K562 (cell line): Measurements from ENCODE around the gene VPS13D. TPM values are rescaled to one million over a fixed set of nuclear protein-coding genes. Genes with fewer than 3 reads are reported as not detected.

ENCODE experiments used
- ATAC-seq: fragments of 200-7000 bp; cut with Tn5 transposase; 3 replicates; pipeline ENCODE4 v1.9.1; 2020; ENCODE audit warnings: moderate library complexity
- BruUV-seq: library from RNA; stranded (reverse); fragments of 400-500 nt; replicated peaks from 2 replicates; lab custom pipeline; 2021; lab: Mats Ljungman, UMichigan
- CTCF ChIA-PET: fragments of 300-600 bp; formaldehyde crosslinking; extraction: SDS; loops from one replicate; lab custom pipeline; 2021; ENCODE audit warnings: low intra/inter-chr PET ratio; lab: Yijun Ruan, JAX
- POLR2A ChIA-PET: fragments of 300-600, 350-650 bp; sonication (Branson Sonifier 250); formaldehyde crosslinking; extraction: SDS; loops from one replicate; lab custom pipeline; 2021; ENCODE audit warnings: antibody characterized with exemption, inconsistent platforms; lab: Yijun Ruan, JAX
- DNase-seq, 4 experiments: peaks; one replicate each; pipeline versions ENCODE4 v3.0.0 to v3.0.0-alpha.2; 2011 to 2018; ENCODE audit warnings: low spot score in 3 of 4, mixed read lengths in 3 of 4; ENCODE audit errors: extremely low read depth in 1 of 4
- FAIRE-seq: peaks from 2 replicates; lab custom pipeline; 2011; peaks lifted over from hg19 to GRCh38; lab: Jason Lieb, UNC
- H2AFZ ChIP-seq: 2 replicates; pipeline ENCODE4 v1.6.0; 2011; ENCODE audit warnings: low read depth, low read length, control low read depth, inconsistent platforms
- H3K27ac ChIP-seq: fragments of 200-600 bp; 3 replicates; pipeline ENCODE4 v1.8.0; 2011; ENCODE audit warnings: low read depth, mild to moderate bottlenecking, control low read depth, inconsistent platforms, low read length, moderate library complexity, mixed read lengths; ENCODE audit errors: extremely low read depth
- H3K27me3 ChIP-seq, 2 experiments: fragments of 300-600 bp in 1 of 2; 2 replicates in 1 of 2; 3 replicates in 1 of 2; pipeline versions ENCODE4 v1.6.0 to v1.8.0; 2011; ENCODE audit warnings: inconsistent platforms in 2 of 2, low read length in 2 of 2, mild to moderate bottlenecking in 1 of 2, mixed read lengths in 1 of 2, moderate library complexity in 1 of 2; ENCODE audit not compliant: control insufficient read depth in 2 of 2, insufficient read depth in 2 of 2
- H3K36me3 ChIP-seq: fragments of 300-600 bp; 3 replicates; pipeline ENCODE4 v1.8.0; 2011; ENCODE audit warnings: mild to moderate bottlenecking, low read length, inconsistent platforms; ENCODE audit not compliant: control insufficient read depth, insufficient read depth
- H3K4me1 ChIP-seq, 2 experiments: fragments of 200-600 bp in 1 of 2; replicated peaks in 1 of 2; 2 replicates in 1 of 2; 3 replicates in 1 of 2; pipeline versions ENCODE4 v1.5.1 to v1.8.0; 2011; ENCODE audit warnings: inconsistent platforms in 2 of 2, low read length in 2 of 2, mild to moderate bottlenecking in 1 of 2, mixed read lengths in 1 of 2, moderate library complexity in 1 of 2; ENCODE audit not compliant: control insufficient read depth in 2 of 2, insufficient read depth in 2 of 2
- H3K4me2 ChIP-seq: 2 replicates; pipeline ENCODE4 v1.6.1; 2011; ENCODE audit warnings: low read length, control low read depth, inconsistent platforms, mixed read lengths; ENCODE audit not compliant: insufficient read depth
- H3K4me3 ChIP-seq: fragments of 200-600 bp; sonication (generic), shearing (Covaris generic); 2 replicates; pipeline ENCODE4 v1.5.1; 2016; ENCODE audit warnings: control low read depth, inconsistent platforms
- H3K79me2 ChIP-seq: fragments of 200-600 bp; 3 replicates; pipeline ENCODE4 v1.8.0; 2011; ENCODE audit warnings: low read length, inconsistent platforms; ENCODE audit not compliant: control insufficient read depth, insufficient read depth
- H3K9ac ChIP-seq, 2 experiments: 2 replicates each; pipeline versions ENCODE4 v1.6.0 to v1.6.1; 2011; ENCODE audit warnings: low read depth in 2 of 2, low read length in 2 of 2, control low read depth in 1 of 2, inconsistent platforms in 1 of 2, mild to moderate bottlenecking in 1 of 2, mixed read lengths in 1 of 2; ENCODE audit not compliant: insufficient read depth in 1 of 2
- H3K9me1 ChIP-seq: one replicate; pipeline ENCODE4 v1.6.0; 2011; ENCODE audit warnings: inconsistent platforms, mild to moderate bottlenecking, low read length, moderate library complexity; ENCODE audit not compliant: control insufficient read depth, insufficient read depth
- H3K9me3 ChIP-seq: replicated peaks from 2 replicates; pipeline ENCODE4 v1.5.1; 2011; ENCODE audit warnings: low read depth, low read length, inconsistent platforms; ENCODE audit not compliant: control insufficient read depth, insufficient read depth
- H4K20me1 ChIP-seq: replicated peaks from 2 replicates; pipeline ENCODE4 v1.6.1; 2011; ENCODE audit warnings: low read length, inconsistent platforms, mixed read lengths; ENCODE audit not compliant: control insufficient read depth, insufficient read depth
- CBFA2T2 ChIP-seq: fragments of 450-650 bp; conservative IDR thresholded peaks from 2 replicates; pipeline ENCODE4 v1.6.1; 2017; ENCODE audit warnings: mild to moderate bottlenecking
- CREB1 ChIP-seq, 2 experiments: sonication (generic) in 1 of 2; formaldehyde crosslinking in 1 of 2; IDR thresholded peaks; 2 replicates each; pipeline versions ENCODE4 v1.6.1 to v1.8.0; 2012 to 2022; ENCODE audit warnings: inconsistent platforms in 1 of 2, mild to moderate bottlenecking in 1 of 2, missing genetic modification reagents in 1 of 2, moderate library complexity in 1 of 2
- CREBBP ChIP-seq: IDR thresholded peaks from one replicate; pipeline ENCODE4 v1.6.1; 2012; ENCODE audit warnings: low read depth, mild to moderate bottlenecking, control low read depth, inconsistent platforms, low read length
- HDAC6 ChIP-seq: IDR thresholded peaks from 2 replicates; pipeline ENCODE4 v1.6.1; 2012; ENCODE audit warnings: low read depth, mild to moderate bottlenecking, control low read depth, inconsistent platforms, low read length, moderate library complexity
- KLF1 ChIP-seq: fragments of 450-650 bp; IDR thresholded peaks from 2 replicates; pipeline ENCODE4 v1.6.1; 2016; ENCODE audit warnings: missing genetic modification characterization, missing compliant biosample characterization
- KLF10 ChIP-seq: fragments of 250-450 bp; sonication (Bioruptor Pico); IDR thresholded peaks from 2 replicates; pipeline ENCODE4 v1.6.1; 2021; ENCODE audit warnings: matching md5 sums
- PYGO2 ChIP-seq: fragments of 450-650 bp; IDR thresholded peaks from 2 replicates; pipeline ENCODE4 v1.6.1; 2016; ENCODE audit warnings: mild to moderate bottlenecking, missing genetic modification characterization, moderate library complexity, missing compliant biosample characterization
- RAD21 ChIP-seq, 2 experiments: fragments of 250-450 bp in 1 of 2; fragments of 450-650 bp in 1 of 2; sonication (Bioruptor Pico) in 1 of 2; formaldehyde crosslinking in 1 of 2; IDR thresholded peaks in 1 of 2; conservative IDR thresholded peaks in 1 of 2; 2 replicates each; pipeline versions ENCODE4 v1.4.0 to v1.8.0; 2020 to 2022; ENCODE audit warnings: mild to moderate bottlenecking in 2 of 2, moderate library complexity in 1 of 2
- RBFOX2 ChIP-seq: fragments of 200-400 bp; formaldehyde crosslinking; IDR thresholded peaks from 2 replicates; pipeline ENCODE4 v1.6.1; 2017; ENCODE audit warnings: low read depth, mild to moderate bottlenecking, low read length, moderate library complexity
- RBM15 ChIP-seq: fragments of 200-400 bp; formaldehyde crosslinking; IDR thresholded peaks from 2 replicates; pipeline ENCODE4 v1.6.1; 2018; ENCODE audit warnings: mild to moderate bottlenecking, low read length, moderate library complexity; ENCODE audit not compliant: insufficient read depth
- SMARCA4 ChIP-seq: fragments of 450-650 bp; IDR thresholded peaks from 2 replicates; pipeline ENCODE4 v1.6.1; 2016
- TCF3 ChIP-seq: sonication (generic); formaldehyde crosslinking; IDR thresholded peaks from 2 replicates; pipeline ENCODE4 v1.4.0; 2020; ENCODE audit warnings: mild to moderate bottlenecking, missing genetic modification reagents
- TFAM ChIP-seq: fragments of 250-450 bp; sonication (Bioruptor Pico); conservative IDR thresholded peaks from 2 replicates; pipeline ENCODE4 v1.5.0; 2021; ENCODE audit warnings: mild to moderate bottlenecking, moderate library complexity
- ZNF311 ChIP-seq: fragments of 250-450 bp; sonication (Bioruptor Pico); IDR thresholded peaks from 2 replicates; pipeline ENCODE4 v1.4.0; 2020; ENCODE audit warnings: mild to moderate bottlenecking, moderate library complexity
- WGBS: fragments of 100-300 bp; shearing (Covaris generic); methylation state at CpG from one replicate; pipeline ENCODE4 v1.1.6; 2016; ENCODE audit warnings: low coverage, mixed read lengths; ENCODE audit not compliant: insufficient coverage; ENCODE audit errors: missing lambda C conversion rate; 5-methylcytosine and 5-hydroxymethylcytosine counted together
- in situ Hi-C: fragments of 300-500 bp; cut with MboI; formaldehyde crosslinking; loops from 4 replicates; pipeline ENCODE4 v1.15.0; 2018; ENCODE audit warnings: inconsistent platforms, mixed read lengths
- intact Hi-C: fragments of 100-400 bp; cut with micrococcal nuclease; formaldehyde crosslinking; loops from 2 replicates; pipeline ENCODE4 v1.14.2; 2022
- polyA plus RNA-seq, 8 experiments: library from polyadenylated mRNA; depleted of rRNA in 4 of 8; stranded (reverse) in 5 of 8; unstranded in 3 of 8; fragments of >200 nt; fragmentation: Nextera tagmentation in 2 of 8; fragmentation: Illumina TruSeq in 1 of 8; extraction: Ambion mirVana in 2 of 8; extraction: Trizol in 1 of 8; gene quantifications; 2 replicates each; pipeline versions ENCODE4 v1.2.1 to v1.2.3, GENCODE V29; 2011 to 2014; ENCODE audit warnings: inconsistent platforms in 1 of 8, missing spikeins in 1 of 8
- total RNA-seq, 7 experiments: library from RNA; depleted of rRNA in 6 of 7; stranded (reverse); fragments of >200 nt in 6 of 7; fragmentation: Illumina TruSeq in 2 of 7; extraction: Trizol in 2 of 7; gene quantifications; 2 replicates each; pipeline versions ENCODE4 v1.2.1 to v1.2.3, GENCODE V29; 2011 to 2021; ENCODE audit warnings: low replicate concordance in 1 of 7
- TF ChIP-seq, protein P1 (sequence below): fragments of 450-650 bp; IDR thresholded peaks from one replicate; pipeline ENCODE4 v1.6.1; 2018; ENCODE audit warnings: mild to moderate bottlenecking, moderate library complexity; ENCODE audit not compliant: partially characterized antibody
- TF ChIP-seq, protein P2 (sequence below): fragments of 450-650 bp; formaldehyde crosslinking; IDR thresholded peaks from 2 replicates; pipeline ENCODE4 v1.4.0; 2022; ENCODE audit warnings: missing genetic modification characterization
- TF ChIP-seq, protein P3 (sequence below): fragments of 250-450 bp; sonication (Bioruptor Pico); IDR thresholded peaks from 2 replicates; pipeline ENCODE4 v1.5.0; 2021; ENCODE audit warnings: mild to moderate bottlenecking, moderate library complexity

VPS13D gene
- total and polyA plus RNA-seq, 9 of the 15 experiments (the other 6 are each of a cell fraction or from before 2014, with no cell fraction given): 6.1 to 51.5 (median 38.5) TPM

DNA sequence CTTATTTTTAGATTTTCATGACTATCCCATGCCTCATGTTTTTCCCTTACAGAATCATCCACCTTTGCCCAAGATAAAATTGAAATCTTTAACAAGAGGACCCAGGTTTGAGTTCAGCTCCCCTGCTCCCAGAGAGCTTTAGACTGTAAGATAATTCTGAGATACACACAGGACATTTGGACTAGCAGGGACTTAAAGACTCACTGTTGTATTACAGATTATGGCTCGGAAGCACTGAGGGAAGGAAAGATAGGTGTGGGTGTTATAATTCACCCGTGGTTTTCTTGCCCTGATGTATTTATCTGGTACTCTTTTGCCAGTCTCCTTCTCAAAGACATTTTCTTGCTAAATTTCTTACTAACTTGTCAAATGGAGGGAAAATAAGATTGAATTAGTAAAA, 238.5 kb downstream of the VPS13D start:
- in situ Hi-C loops: no loop called here
- H4K20me1 ChIP-seq: no peaks in the 10 kb centered on the region
- BruUV-seq: no TSS peak
- POLR2A ChIA-PET: interaction anchor here (0.8 to 3.4 kb wide), 3 partner anchors 9 to 16 kb away, joined by 3 to 15 read pairs (median 4); no protein-coding TSS in a partner anchor
- peak overlapping the region; percentile 13 for H3K27ac ChIP-seq
- H3K27me3 ChIP-seq: no peaks in the 10 kb centered on the region
- no peak overlapping the region for H3K4me3 ChIP-seq
- FAIRE-seq (no peak), DNase-seq (peak in 1 of 4 experiments; percentile 63), ATAC-seq (peak; percentile 33; the same call in 2 of the 3 replicates)
- no peak overlapping the region for H3K4me2 ChIP-seq
- H3K9ac ChIP-seq: no peak overlapping the region
- H3K9me1 ChIP-seq: no peaks in the 10 kb centered on the region
- H3K9me3 ChIP-seq: no peaks in the 10 kb centered on the region
- intact Hi-C loops: no loop called here
- no peaks in the 10 kb centered on the region for H3K79me2 ChIP-seq
- H2AFZ ChIP-seq: no peak overlapping the region
- H3K36me3 ChIP-seq: peaks cover 24% of the 10 kb centered on the region
- 17% methylated on average over 2 of the region's 2 CpGs for WGBS
- H3K4me1 ChIP-seq: peaks cover 46 to 78% of the 10 kb centered on the region in 2 experiments
- CTCF ChIA-PET: no interaction called here
- TF ChIP-seq KLF10 (CRISPR knock-in tag) (no peak), RBFOX2 (no peak), CBFA2T2 (peak; percentile 30; the same call in 1 of the 2 replicates), RAD21 (CRISPR knock-in tag; conservative IDR thresholded peaks at IDR 0.05 in 1 of 2, IDR thresholded peaks at IDR 0.05 in 1 of 2) (0 out of 4 replicates have a peak, but pooled peaks of 1 of the 2 experiments have one; percentile 7), PYGO2 (no peak), HDAC6 (no peak), KLF1 (tag) (no peak), ZNF311 (no peak), CREB1 (IDR thresholded peaks at IDR 0.05) (no peak), CREB1 (CRISPR knock-in tag; IDR thresholded peaks at IDR 0.05) (no peak), CREBBP (no peak), RBM15 (no peak), TCF3 (CRISPR knock-in tag) (0 out of 2 replicates have a peak, but pooled peaks have one; percentile 17), SMARCA4 (0 out of 2 replicates have a peak, but pooled peaks have one; percentile 26), TFAM (CRISPR knock-in tag) (no peak)
- TF ChIP-seq, protein P1, sequence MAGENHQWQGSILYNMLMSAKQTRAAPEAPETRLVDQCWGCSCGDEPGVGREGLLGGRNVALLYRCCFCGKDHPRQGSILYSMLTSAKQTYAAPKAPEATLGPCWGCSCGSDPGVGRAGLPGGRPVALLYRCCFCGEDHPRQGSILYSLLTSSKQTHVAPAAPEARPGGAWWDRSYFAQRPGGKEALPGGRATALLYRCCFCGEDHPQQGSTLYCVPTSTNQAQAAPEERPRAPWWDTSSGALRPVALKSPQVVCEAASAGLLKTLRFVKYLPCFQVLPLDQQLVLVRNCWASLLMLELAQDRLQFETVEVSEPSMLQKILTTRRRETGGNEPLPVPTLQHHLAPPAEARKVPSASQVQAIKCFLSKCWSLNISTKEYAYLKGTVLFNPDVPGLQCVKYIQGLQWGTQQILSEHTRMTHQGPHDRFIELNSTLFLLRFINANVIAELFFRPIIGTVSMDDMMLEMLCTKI: no peak
- TF ChIP-seq, protein P2, sequence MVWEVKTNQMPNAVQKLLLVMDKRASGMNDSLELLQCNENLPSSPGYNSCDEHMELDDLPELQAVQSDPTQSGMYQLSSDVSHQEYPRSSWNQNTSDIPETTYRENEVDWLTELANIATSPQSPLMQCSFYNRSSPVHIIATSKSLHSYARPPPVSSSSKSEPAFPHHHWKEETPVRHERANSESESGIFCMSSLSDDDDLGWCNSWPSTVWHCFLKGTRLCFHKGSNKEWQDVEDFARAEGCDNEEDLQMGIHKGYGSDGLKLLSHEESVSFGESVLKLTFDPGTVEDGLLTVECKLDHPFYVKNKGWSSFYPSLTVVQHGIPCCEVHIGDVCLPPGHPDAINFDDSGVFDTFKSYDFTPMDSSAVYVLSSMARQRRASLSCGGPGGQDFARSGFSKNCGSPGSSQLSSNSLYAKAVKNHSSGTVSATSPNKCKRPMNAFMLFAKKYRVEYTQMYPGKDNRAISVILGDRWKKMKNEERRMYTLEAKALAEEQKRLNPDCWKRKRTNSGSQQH: no peak
- TF ChIP-seq, protein P3, sequence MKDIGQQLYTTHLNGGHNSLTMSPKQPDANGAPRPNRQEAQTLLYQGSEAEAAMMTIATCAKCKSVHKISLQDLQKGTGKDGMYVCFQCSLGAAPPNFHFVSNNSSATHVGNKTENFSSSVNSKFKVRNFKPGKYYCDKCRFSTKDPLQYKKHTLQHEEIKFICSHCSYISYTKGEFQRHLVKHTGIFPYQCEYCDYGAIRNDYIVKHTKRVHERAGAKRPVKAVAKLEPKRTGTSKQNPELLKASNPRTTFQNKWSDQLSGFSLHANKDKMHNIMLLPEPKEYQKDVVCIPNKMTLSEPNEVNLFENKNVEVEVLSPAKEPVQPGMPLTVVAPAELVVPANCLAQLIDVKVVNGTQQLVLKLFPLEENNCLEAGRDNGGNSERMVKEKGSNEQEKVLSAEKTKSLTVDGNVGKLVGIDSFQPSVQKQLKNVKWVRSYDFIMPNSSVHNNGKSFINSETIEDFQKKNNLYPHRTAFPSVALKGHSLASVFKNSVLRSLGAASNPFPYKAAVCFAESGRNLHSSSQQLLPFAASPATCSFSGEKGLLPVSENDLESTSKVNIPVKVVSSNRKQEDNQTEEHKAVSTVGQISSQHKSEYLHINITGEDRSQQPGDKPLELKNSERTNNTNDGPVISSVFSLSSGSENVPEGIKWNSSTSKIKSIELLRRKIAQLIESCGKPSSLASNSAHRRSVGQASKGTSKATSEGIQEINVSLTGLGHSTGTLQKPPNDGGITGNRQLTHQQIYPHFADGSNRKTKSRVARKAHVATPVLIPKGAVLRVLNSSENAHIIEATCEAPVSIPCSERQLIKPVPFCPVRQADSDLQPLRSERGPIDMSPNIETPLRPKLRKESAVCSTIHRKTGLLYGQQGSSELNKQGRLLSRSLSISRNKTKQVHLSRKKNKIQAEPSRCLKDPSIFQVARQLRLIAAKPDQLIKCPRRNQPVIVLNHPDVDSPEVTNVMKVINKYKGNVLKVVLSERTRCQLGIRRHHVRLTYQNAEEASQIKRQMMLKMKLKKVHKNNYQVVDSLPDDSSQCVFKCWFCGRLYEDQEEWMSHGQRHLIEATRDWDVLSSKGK: no peak
